Right lobe of liver (tissue), 6 donors: ENCODE data around the gene GALNT12. TPM values are rescaled to one million over a fixed set of nuclear protein-coding genes. Genes with fewer than 3 reads are reported as not detected.

Source experiments
- ATAC-seq, 4 donors: fragments of 200-7000 bp; cut with Tn5 transposase; one replicate each; pipeline ENCODE4 v1.9.1; 2020; ENCODE audit warnings: mild to moderate bottlenecking in 4 of 4, moderate library complexity in 4 of 4
- DNase-seq, 3 donors: peaks; one replicate each; pipeline ENCODE4 v3.0.0-alpha.2; 2020
- H3K27ac ChIP-seq, 3 donors: fragments of 200-600 bp; one replicate each; pipeline ENCODE4 v1.8.0; 2022
- H3K27me3 ChIP-seq, 2 donors: fragments of 200-600 bp; one replicate each; pipeline ENCODE4 v1.8.0; 2022
- H3K36me3 ChIP-seq, 4 donors: fragments of 200-600 bp; sonication (generic) in 1 of 4; one replicate each; pipeline versions ENCODE4 v1.5.1 to v1.8.0; 2017 to 2022; ENCODE audit warnings: control low read depth in 1 of 4
- H3K4me1 ChIP-seq, 4 donors: fragments of 200-600 bp; sonication (generic) in 1 of 4; one replicate each; pipeline versions ENCODE4 v1.5.1 to v1.8.0; 2017 to 2022; ENCODE audit warnings: control low read depth in 1 of 4
- H3K4me3 ChIP-seq, 3 donors: fragments of 200-600 bp; one replicate each; pipeline ENCODE4 v1.8.0; 2022
- H3K9me3 ChIP-seq, 4 donors: fragments of 200-600 bp; sonication (generic) in 1 of 4; one replicate each; pipeline versions ENCODE4 v1.5.1 to v1.8.0; 2017 to 2022; ENCODE audit warnings: control low read depth in 1 of 4
- CTCF ChIP-seq, 4 donors: fragments of 200-600 bp in 3 of 4; fragments of 450-650 bp in 1 of 4; IDR thresholded peaks; one replicate each; pipeline versions ENCODE4 v1.5.1 to v1.8.0; 2016 to 2022; ENCODE audit warnings: antibody characterized with exemption in 4 of 4, mild to moderate bottlenecking in 2 of 4
- POLR2A ChIP-seq: fragments of 450-650 bp; IDR thresholded peaks from one replicate; pipeline ENCODE4 v1.6.1; 2017; ENCODE audit warnings: antibody characterized with exemption, mild to moderate bottlenecking
- WGBS: methylation state at CpG from one replicate; pipeline ENCODE4 v1.1.6; 2018; ENCODE audit warnings: low coverage, low lambda C conversion rate; ENCODE audit not compliant: insufficient coverage; ENCODE audit errors: missing lambda C conversion rate; 5-methylcytosine and 5-hydroxymethylcytosine counted together
- intact Hi-C, 2 donors: fragments of 100-400 bp; cut with DNase I; formaldehyde crosslinking; loops; one replicate each; pipeline versions ENCODE4 v1.11.2 to v1.14.1; 2022
- total RNA-seq, 6 experiments: library from RNA; depleted of rRNA in 2 of 6; stranded (reverse); fragments of >200 nt in 2 of 6; fragmentation: NEBNext Ultra II Directional in 3 of 6; extraction: Animal tissue kit (Norgen Biotek cat#: 25700) in 3 of 6; gene quantifications; one replicate each; pipeline versions ENCODE4 v1.1.0 to v1.2.4, GENCODE V29; 2016 to 2023
- donor health status: DM: no; HTN: yes; CAD: no.
- donor health status: DM: no; HTN: no; CAD: no.
- donor health status: DM: no; HTN: no; CAD: no.
- donor health status: DM: no; HTN: yes; CAD: no.
- donor health status: DM: no; HTN: yes; CAD: no.

The GALNT12 gene
- total RNA-seq, 6 experiments from 2014 or later = 0.06 to 1.1 (median 0.30) TPM; not detected in 1

- 66% methylated on average over 4 of the region's 5 CpGs for WGBS
- peak in 2 of 4 donors; percentile 40 to 52 for ATAC-seq
Measured at GRCh38 chr9:98879094-98879962, 71.9 kb downstream of the GALNT12 start.

GRCh38 chr9:98879963-98880310 lies 72.5 kb downstream of the GALNT12 start:
- Histone ChIP-seq H3K9me3 (no peaks in the 10 kb centered on the region), H3K36me3 (no peaks in the 10 kb centered on the region), H3K27ac (no peak overlapping the region), H3K4me3 (no peak overlapping the region), H3K4me1 (no peaks in the 10 kb centered on the region), H3K27me3 (no peaks in the 10 kb centered on the region)
- DNase-seq = no peak
- 40% methylated on average over 1 of the region's 8 CpGs for WGBS
- no peak for ATAC-seq
- intact Hi-C loops = no loop called here
- no peak for TF ChIP-seq CTCF (IDR thresholded peaks at IDR 0.05)
- no peak for TF ChIP-seq POLR2A

More at GRCh38 chr9:98879094-98879962, 71.9 kb downstream of the GALNT12 start:
- DNase-seq = no peak
- no peaks in the 10 kb centered on the region for H3K9me3 ChIP-seq
- H3K27ac ChIP-seq = no peak overlapping the region
- H3K4me1 ChIP-seq = no peaks in the 10 kb centered on the region
- intact Hi-C loops = no loop called here
- H3K4me3 ChIP-seq = no peak overlapping the region
- no peaks in the 10 kb centered on the region for H3K27me3 ChIP-seq
- TF ChIP-seq CTCF (IDR thresholded peaks at IDR 0.05) = no peak
- no peak for TF ChIP-seq POLR2A
- no peaks in the 10 kb centered on the region for H3K36me3 ChIP-seq

- ATAC-seq (peak; percentile 59 to 78 (median 72)), DNase-seq (no peak)
- Histone ChIP-seq H3K27ac (no peak overlapping the region), H3K4me1 (no peaks in the 10 kb centered on the region), H3K27me3 (no peaks in the 10 kb centered on the region), H3K9me3 (no peaks in the 10 kb centered on the region), H3K4me3 (no peak overlapping the region), H3K36me3 (no peaks in the 10 kb centered on the region)
- TF ChIP-seq CTCF (IDR thresholded peaks at IDR 0.05) = no peak
- TF ChIP-seq POLR2A = no peak
- intact Hi-C loops = no loop called here
- 76% methylated on average over 4 of the region's 7 CpGs for WGBS
Measured at GRCh38 chr9:98880311-98881015, 73.0 kb downstream of the GALNT12 start.

- intact Hi-C loops = no loop called here
- no peak for ATAC-seq
- Histone ChIP-seq H3K27ac (no peak overlapping the region), H3K36me3 (no peaks in the 10 kb centered on the region), H3K4me1 (no peaks in the 10 kb centered on the region), H3K9me3 (no peaks in the 10 kb centered on the region), H3K4me3 (no peak overlapping the region), H3K27me3 (no peaks in the 10 kb centered on the region)
- WGBS = 56% methylated on average over 1 of the region's 3 CpGs
- no peak for DNase-seq
- TF ChIP-seq POLR2A (no peak), CTCF (IDR thresholded peaks at IDR 0.05) (no peak)
Measured at GRCh38 chr9:98881356-98881755, 73.9 kb downstream of the GALNT12 start.
